ENCODE results near the gene TRIM68.

The TRIM68 gene, protein sequence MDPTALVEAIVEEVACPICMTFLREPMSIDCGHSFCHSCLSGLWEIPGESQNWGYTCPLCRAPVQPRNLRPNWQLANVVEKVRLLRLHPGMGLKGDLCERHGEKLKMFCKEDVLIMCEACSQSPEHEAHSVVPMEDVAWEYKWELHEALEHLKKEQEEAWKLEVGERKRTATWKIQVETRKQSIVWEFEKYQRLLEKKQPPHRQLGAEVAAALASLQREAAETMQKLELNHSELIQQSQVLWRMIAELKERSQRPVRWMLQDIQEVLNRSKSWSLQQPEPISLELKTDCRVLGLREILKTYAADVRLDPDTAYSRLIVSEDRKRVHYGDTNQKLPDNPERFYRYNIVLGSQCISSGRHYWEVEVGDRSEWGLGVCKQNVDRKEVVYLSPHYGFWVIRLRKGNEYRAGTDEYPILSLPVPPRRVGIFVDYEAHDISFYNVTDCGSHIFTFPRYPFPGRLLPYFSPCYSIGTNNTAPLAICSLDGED

DNA sequence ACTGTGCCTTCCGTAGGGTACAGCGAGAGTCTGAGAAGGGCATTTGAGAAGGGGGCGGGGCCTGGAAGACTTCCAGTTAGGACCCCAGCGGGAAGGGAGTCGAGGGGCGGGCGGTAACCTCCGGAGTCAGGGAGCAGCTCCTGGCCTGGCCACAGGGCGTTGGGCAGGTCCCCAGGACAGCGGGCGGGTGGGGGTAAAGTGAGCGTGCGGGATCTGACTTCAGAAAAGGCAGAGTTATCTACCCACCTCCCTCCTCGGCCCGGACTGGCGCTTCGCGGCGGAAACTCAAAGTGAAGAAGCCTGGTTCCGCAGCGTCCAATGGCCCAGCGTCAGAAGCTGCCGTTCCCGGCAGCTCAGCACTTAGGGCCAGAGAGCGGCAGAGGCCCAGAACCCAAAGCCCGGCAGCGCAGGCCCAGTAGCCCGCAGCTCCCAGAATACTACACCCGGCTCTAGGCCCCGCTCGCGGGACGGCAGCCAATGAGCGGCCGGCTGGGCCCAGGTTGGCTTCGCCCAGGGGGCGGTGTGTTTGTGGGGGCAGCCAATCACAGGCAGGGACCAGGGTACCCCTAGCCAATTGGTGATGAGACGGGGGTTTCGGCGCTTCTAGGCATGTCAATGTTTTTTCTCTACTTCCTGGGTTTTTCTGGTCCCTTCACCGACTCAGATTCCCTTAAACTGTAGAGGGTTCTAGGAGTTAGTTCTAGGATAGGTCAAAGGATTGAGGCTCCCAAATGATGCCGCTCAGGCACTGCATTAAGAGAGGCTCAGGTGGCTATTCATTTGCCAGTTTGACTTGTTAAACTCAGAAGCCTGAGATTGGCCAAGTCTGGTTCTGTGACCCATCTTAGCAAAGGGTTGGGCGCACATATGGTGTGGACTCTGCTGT is at the start of gene TRIM68:
TRIM68 (minus strand) TSS at position 451 of the 886 bp plus-strand sequence. CDS start 2,727 bp downstream, outside the sequence.
- no peaks in the 10 kb centered on the region for H3K27me3 ChIP-seq (ENCODE audit: control insufficient read depth in 1 of 2, insufficient read depth in 2 of 2, low read length in 2 of 2)
- H3K4me1 ChIP-seq (ENCODE audit: control insufficient read depth, insufficient read depth, low read length), result peaks cover 12% of the 10 kb centered on the region
- H3K4me3 ChIP-seq (ENCODE audit: low read length in 2 of 2), result peak within 1 kb of the TSS; percentile 81 to 84

DNA sequence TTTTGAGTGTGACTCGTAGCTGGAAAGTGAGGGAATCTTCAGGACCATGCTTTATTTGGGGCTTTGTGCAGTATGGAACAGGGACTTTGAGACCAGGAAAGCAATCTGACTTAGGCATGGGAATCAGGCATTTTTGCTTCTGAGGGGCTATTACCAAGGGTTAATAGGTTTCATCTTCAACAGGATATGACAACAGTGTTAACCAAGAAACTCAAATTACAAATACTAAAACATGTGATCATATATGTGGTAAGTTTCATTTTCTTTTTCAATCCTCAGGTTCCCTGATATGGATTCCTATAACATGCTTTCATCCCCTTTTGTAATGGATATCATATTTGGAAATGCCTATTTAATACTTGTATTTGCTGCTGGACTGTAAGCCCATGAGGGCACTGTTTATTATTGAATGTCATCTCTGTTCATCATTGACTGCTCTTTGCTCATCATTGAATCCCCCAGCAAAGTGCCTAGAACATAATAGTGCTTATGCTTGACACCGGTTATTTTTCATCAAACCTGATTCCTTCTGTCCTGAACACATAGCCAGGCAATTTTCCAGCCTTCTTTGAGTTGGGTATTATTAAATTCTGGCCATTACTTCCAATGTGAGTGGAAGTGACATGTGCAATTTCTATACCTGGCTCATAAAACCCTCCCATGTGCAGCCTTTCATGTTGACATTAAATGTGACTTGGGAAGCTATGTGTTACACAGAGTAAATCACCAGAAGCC is 46.8 kb upstream of the TRIM68 start:
- Histone ChIP-seq H3K4me3 (ENCODE audit: low read length in 2 of 2) (no peak overlapping the region), H3K9me3 (ENCODE audit: control insufficient read depth in 2 of 2, low read length in 2 of 2) (no peaks in the 10 kb centered on the region), H3K27ac (ENCODE audit: low read length) (no peak overlapping the region), H3K4me1 (ENCODE audit: control insufficient read depth, insufficient read depth, low read length) (no peaks in the 10 kb centered on the region), H3K27me3 (ENCODE audit: control insufficient read depth in 1 of 2, insufficient read depth in 2 of 2, low read length in 2 of 2) (peaks cover 0 to 3% of the 10 kb centered on the region in 2 donors), H3K9ac (ENCODE audit: low read length in 2 of 2) (no peak overlapping the region), H3K36me3 (ENCODE audit: control insufficient read depth in 2 of 2, insufficient read depth in 2 of 2, low read length in 2 of 2) (no peaks in the 10 kb centered on the region)

More for the DNA sequence above, at the start of gene TRIM68:
- Histone ChIP-seq H3K36me3 (ENCODE audit: control insufficient read depth in 2 of 2, insufficient read depth in 2 of 2, low read length in 2 of 2) (peaks cover 5 to 9% of the 10 kb centered on the region in 2 donors), H3K9ac (ENCODE audit: low read length in 2 of 2) (peak within 1 kb of the TSS; percentile 85 to 93), H3K9me3 (ENCODE audit: control insufficient read depth in 2 of 2, low read length in 2 of 2) (no peaks in the 10 kb centered on the region), H3K27ac (ENCODE audit: low read length) (peak within 1 kb of the TSS; percentile 85)

DNA sequence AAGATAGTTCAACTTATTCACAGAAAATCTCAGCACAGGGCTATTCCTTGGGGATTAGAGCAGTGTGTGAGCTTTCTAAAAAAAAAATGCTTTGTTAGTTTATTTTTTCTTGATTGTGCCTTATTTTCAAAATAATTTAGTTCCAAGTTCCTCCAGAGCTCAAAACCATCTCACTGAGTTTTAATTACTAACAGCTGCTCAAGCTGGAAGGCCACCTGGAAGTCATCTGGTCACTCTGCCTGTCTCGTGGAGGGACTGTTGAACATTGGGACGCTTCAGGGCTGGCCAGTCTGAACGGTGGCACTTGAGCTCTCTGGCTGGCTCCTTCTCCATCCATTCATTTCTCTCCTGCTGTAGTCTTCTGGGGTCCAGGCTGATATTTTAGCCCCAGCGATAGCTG is 39.7 kb upstream of the TRIM68 start:
- no peaks in the 10 kb centered on the region for H3K36me3 ChIP-seq (ENCODE audit: control insufficient read depth in 2 of 2, insufficient read depth in 2 of 2, low read length in 2 of 2)
- no peak overlapping the region for H3K4me3 ChIP-seq (ENCODE audit: low read length in 2 of 2)
- no peak overlapping the region for H3K27ac ChIP-seq (ENCODE audit: low read length)
- no peaks in the 10 kb centered on the region for H3K9me3 ChIP-seq (ENCODE audit: control insufficient read depth in 2 of 2, low read length in 2 of 2)
- peaks cover 32% of the 10 kb centered on the region for H3K4me1 ChIP-seq (ENCODE audit: control insufficient read depth, insufficient read depth, low read length)
- no peak overlapping the region for H3K9ac ChIP-seq (ENCODE audit: low read length in 2 of 2)
- peaks cover 0 to 3% of the 10 kb centered on the region in 2 donors for H3K27me3 ChIP-seq (ENCODE audit: control insufficient read depth in 1 of 2, insufficient read depth in 2 of 2, low read length in 2 of 2)

DNA sequence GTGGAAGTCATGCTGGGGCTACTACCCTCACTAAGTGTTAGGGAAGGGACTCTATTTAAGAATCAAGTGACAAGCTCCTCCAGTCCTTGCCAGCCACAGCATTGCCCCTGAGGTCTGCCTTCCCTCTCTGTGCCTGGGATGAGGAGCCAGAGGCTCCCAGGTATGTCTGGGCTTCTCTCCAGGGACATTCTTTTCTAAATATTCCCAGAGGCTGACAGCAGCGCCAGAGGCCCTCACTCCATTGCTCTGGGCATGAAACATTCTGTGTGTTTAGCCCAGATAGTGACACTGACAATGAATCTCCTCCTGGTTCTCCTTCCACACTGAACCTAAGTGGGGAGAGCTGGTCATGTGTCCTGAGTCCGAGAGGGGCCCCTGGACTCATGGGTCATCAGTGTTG is 37.9 kb upstream of the TRIM68 start:
- Histone ChIP-seq H3K36me3 (ENCODE audit: control insufficient read depth in 2 of 2, insufficient read depth in 2 of 2, low read length in 2 of 2) (no peaks in the 10 kb centered on the region), H3K9ac (ENCODE audit: low read length in 2 of 2) (no peak overlapping the region), H3K27ac (ENCODE audit: low read length) (peak overlapping the region; percentile 60), H3K4me1 (ENCODE audit: control insufficient read depth, insufficient read depth, low read length) (peaks cover 32% of the 10 kb centered on the region), H3K27me3 (ENCODE audit: control insufficient read depth in 1 of 2, insufficient read depth in 2 of 2, low read length in 2 of 2) (no peaks in the 10 kb centered on the region), H3K4me3 (ENCODE audit: low read length in 2 of 2) (peak overlapping the region in 1 of 2 donors; percentile 29), H3K9me3 (ENCODE audit: control insufficient read depth in 2 of 2, low read length in 2 of 2) (no peaks in the 10 kb centered on the region)

DNA sequence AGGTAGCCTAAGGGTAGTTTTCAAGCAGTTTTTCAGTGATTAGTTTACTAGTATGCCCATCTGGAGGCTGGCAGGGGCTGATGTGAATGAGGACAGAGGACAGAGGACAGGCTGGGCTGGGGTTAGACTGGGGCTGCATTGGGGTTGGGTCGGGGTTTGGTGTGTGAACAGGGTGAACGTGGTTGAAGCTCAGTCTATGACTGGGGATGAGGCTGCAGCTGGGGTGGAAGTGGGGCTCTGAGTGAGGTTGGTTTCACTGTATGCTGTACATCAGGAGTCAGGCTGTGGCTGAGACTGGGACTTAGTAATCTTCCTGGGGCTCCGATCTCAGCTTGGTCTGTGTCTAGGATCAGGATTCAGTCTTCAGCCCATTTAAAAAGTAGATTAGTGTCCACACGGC is 36.2 kb upstream of the TRIM68 start:
- no peak overlapping the region for H3K4me3 ChIP-seq (ENCODE audit: low read length in 2 of 2)
- peaks cover 32% of the 10 kb centered on the region for H3K4me1 ChIP-seq (ENCODE audit: control insufficient read depth, insufficient read depth, low read length)
- H3K9me3 ChIP-seq (ENCODE audit: control insufficient read depth in 2 of 2, low read length in 2 of 2), result no peaks in the 10 kb centered on the region
- no peaks in the 10 kb centered on the region for H3K36me3 ChIP-seq (ENCODE audit: control insufficient read depth in 2 of 2, insufficient read depth in 2 of 2, low read length in 2 of 2)
- H3K27me3 ChIP-seq (ENCODE audit: control insufficient read depth in 1 of 2, insufficient read depth in 2 of 2, low read length in 2 of 2), result no peaks in the 10 kb centered on the region
- no peak overlapping the region for H3K27ac ChIP-seq (ENCODE audit: low read length)
- no peak overlapping the region for H3K9ac ChIP-seq (ENCODE audit: low read length in 2 of 2)

DNA sequence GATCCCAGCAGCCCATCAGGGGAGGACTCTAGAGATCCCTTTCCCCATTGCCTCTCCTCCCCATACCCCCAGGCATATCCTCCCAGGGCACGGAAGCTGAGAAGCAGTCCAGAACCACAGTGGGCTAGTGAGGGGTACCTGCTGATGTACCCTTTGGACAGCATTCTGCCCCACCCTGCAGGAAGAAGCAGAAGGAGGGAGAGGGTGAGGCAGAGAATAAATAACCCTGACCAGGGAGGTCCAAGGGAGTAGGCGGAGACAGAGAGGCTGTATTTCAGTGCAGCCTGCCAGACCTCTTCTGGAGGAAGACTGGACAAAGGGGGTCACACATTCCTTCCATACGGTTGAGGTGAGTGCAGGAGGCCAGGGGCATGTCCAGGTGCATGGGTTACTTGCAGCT is 35.7 kb upstream of the TRIM68 start, which contains the start of gene OR51E1:
OR51E1 (plus strand) TSS at position 301 of the 400 bp plus-strand sequence. CDS start 8,545 bp downstream, outside the sequence.
- H3K4me1 ChIP-seq (ENCODE audit: control insufficient read depth, insufficient read depth, low read length), result peaks cover 32% of the 10 kb centered on the region
- peak within 1 kb of the TSS in 1 of 2 donors; percentile 35 for H3K4me3 ChIP-seq (ENCODE audit: low read length in 2 of 2)

DNA sequence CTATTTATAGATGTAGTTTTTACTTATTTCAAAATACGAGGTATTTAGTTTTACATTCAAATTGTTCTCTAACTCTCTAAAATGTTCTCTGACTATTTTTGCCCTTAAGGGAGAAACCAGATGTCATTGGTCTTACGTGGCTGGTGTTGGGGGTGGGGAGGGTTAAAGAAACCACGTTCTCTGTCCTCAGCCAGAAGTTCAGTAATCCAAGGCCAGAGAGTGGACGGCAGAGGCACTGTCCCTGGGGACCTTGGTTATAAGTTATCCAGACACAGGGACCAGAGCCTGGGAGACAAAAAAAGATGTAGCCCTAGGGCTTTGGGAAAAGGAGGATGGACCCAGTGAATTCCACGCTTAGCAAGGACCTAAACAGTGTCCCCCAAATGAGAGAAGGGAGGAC is 35.0 kb upstream of the TRIM68 start:
- Histone ChIP-seq H3K4me3 (ENCODE audit: low read length in 2 of 2) (no peak overlapping the region), H3K27me3 (ENCODE audit: control insufficient read depth in 1 of 2, insufficient read depth in 2 of 2, low read length in 2 of 2) (no peaks in the 10 kb centered on the region), H3K4me1 (ENCODE audit: control insufficient read depth, insufficient read depth, low read length) (peaks cover 31% of the 10 kb centered on the region), H3K27ac (ENCODE audit: low read length) (no peak overlapping the region), H3K9me3 (ENCODE audit: control insufficient read depth in 2 of 2, low read length in 2 of 2) (no peaks in the 10 kb centered on the region), H3K9ac (ENCODE audit: low read length in 2 of 2) (no peak overlapping the region), H3K36me3 (ENCODE audit: control insufficient read depth in 2 of 2, insufficient read depth in 2 of 2, low read length in 2 of 2) (no peaks in the 10 kb centered on the region)

More for the DNA sequence above, 35.7 kb upstream of the TRIM68 start, which contains the start of gene OR51E1:
- no peak within 1 kb of the TSS for H3K27ac ChIP-seq (ENCODE audit: low read length)
- no peaks in the 10 kb centered on the region for H3K27me3 ChIP-seq (ENCODE audit: control insufficient read depth in 1 of 2, insufficient read depth in 2 of 2, low read length in 2 of 2)
- no peaks in the 10 kb centered on the region for H3K9me3 ChIP-seq (ENCODE audit: control insufficient read depth in 2 of 2, low read length in 2 of 2)
- H3K9ac ChIP-seq (ENCODE audit: low read length in 2 of 2), result no peak within 1 kb of the TSS
- no peaks in the 10 kb centered on the region for H3K36me3 ChIP-seq (ENCODE audit: control insufficient read depth in 2 of 2, insufficient read depth in 2 of 2, low read length in 2 of 2)

DNA sequence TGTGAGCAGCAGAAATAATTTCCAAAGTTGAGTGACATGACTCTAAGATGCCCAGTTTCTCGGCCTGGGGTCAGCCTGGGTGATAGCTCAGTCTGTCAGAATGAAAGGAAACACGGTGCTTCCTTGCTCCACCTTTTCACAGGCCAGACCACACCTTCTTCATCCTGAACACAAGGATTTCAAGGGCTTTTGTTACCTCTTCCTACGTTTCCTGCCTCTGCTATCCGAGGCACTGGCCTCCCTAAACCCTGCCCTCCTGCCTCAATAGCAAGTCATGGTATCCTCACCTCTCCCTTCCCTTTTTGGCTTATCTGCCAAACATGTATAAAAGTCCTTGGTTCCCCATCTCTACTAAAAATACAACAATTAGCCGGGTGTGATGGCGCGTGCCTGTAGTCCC is 34.0 kb upstream of the TRIM68 start:
- Histone ChIP-seq H3K27me3 (ENCODE audit: control insufficient read depth in 1 of 2, insufficient read depth in 2 of 2, low read length in 2 of 2) (peaks cover 0 to 3% of the 10 kb centered on the region in 2 donors), H3K4me3 (ENCODE audit: low read length in 2 of 2) (no peak overlapping the region), H3K9ac (ENCODE audit: low read length in 2 of 2) (no peak overlapping the region), H3K4me1 (ENCODE audit: control insufficient read depth, insufficient read depth, low read length) (peaks cover 23% of the 10 kb centered on the region), H3K9me3 (ENCODE audit: control insufficient read depth in 2 of 2, low read length in 2 of 2) (no peaks in the 10 kb centered on the region), H3K27ac (ENCODE audit: low read length) (no peak overlapping the region), H3K36me3 (ENCODE audit: control insufficient read depth in 2 of 2, insufficient read depth in 2 of 2, low read length in 2 of 2) (no peaks in the 10 kb centered on the region)

DNA sequence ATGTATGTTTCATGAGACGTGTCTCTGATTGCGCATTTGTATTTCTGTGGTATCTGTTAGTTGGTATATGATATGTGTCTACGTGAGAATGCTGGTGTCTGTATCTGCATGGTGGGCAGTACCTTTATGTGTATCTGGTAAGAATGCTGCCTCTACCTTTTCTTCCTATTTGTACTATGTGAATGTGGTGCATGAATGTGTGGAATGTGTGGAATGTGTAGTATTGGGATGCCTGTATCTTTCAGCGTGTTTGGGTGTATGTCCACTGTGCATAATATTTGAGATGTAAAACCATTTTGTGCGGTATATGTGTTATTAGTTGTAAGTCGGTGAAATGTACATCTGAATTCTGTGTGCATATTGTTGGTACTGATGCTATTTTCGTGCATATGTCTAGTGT is 33.5 kb upstream of the TRIM68 start:
- Histone ChIP-seq H3K4me1 (ENCODE audit: control insufficient read depth, insufficient read depth, low read length) (peaks cover 19% of the 10 kb centered on the region), H3K27me3 (ENCODE audit: control insufficient read depth in 1 of 2, insufficient read depth in 2 of 2, low read length in 2 of 2) (peaks cover 0 to 3% of the 10 kb centered on the region in 2 donors), H3K4me3 (ENCODE audit: low read length in 2 of 2) (no peak overlapping the region), H3K27ac (ENCODE audit: low read length) (no peak overlapping the region), H3K9ac (ENCODE audit: low read length in 2 of 2) (no peak overlapping the region), H3K9me3 (ENCODE audit: control insufficient read depth in 2 of 2, low read length in 2 of 2) (no peaks in the 10 kb centered on the region), H3K36me3 (ENCODE audit: control insufficient read depth in 2 of 2, insufficient read depth in 2 of 2, low read length in 2 of 2) (no peaks in the 10 kb centered on the region)

DNA sequence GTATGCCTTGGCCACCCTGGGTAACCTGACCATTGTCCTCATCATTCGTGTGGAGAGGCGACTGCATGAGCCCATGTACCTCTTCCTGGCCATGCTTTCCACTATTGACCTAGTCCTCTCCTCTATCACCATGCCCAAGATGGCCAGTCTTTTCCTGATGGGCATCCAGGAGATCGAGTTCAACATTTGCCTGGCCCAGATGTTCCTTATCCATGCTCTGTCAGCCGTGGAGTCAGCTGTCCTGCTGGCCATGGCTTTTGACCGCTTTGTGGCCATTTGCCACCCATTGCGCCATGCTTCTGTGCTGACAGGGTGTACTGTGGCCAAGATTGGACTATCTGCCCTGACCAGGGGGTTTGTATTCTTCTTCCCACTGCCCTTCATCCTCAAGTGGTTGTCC is 31.9 kb upstream of the TRIM68 start:
- H3K4me1 ChIP-seq (ENCODE audit: control insufficient read depth, insufficient read depth, low read length), result peaks cover 9% of the 10 kb centered on the region
- no peak overlapping the region for H3K27ac ChIP-seq (ENCODE audit: low read length)
- no peak overlapping the region for H3K4me3 ChIP-seq (ENCODE audit: low read length in 2 of 2)
- H3K9ac ChIP-seq (ENCODE audit: low read length in 2 of 2), result no peak overlapping the region
- no peaks in the 10 kb centered on the region for H3K9me3 ChIP-seq (ENCODE audit: control insufficient read depth in 2 of 2, low read length in 2 of 2)
- H3K36me3 ChIP-seq (ENCODE audit: control insufficient read depth in 2 of 2, insufficient read depth in 2 of 2, low read length in 2 of 2), result no peaks in the 10 kb centered on the region
- peaks cover 0 to 3% of the 10 kb centered on the region in 2 donors for H3K27me3 ChIP-seq (ENCODE audit: control insufficient read depth in 1 of 2, insufficient read depth in 2 of 2, low read length in 2 of 2)

Data from stomach smooth muscle (tissue), 2 donors.